GM20431 (cell line): ENCODE data around the gene EPN2.
"Not testable (repeated sequence)": the region's sequence is repeated elsewhere in the genome, so short reads cannot be mapped to it uniquely, and the experiment has no call there.

ENCODE experiments used
- in situ Hi-C: fragments of 300-500 bp; cut with MseI, MboI; formaldehyde crosslinking; loops from one replicate; pipeline ENCODE4 v1.15.0; 2020; ENCODE audit warnings: low sequenced_read_pairs; ENCODE audit not compliant: unreplicated experiment

Gene EPN2

GRCh38 chr17:19341211-19341631 is 104.1 kb downstream of the EPN2 start:
- in situ Hi-C loops: no loop called here

DNA sequence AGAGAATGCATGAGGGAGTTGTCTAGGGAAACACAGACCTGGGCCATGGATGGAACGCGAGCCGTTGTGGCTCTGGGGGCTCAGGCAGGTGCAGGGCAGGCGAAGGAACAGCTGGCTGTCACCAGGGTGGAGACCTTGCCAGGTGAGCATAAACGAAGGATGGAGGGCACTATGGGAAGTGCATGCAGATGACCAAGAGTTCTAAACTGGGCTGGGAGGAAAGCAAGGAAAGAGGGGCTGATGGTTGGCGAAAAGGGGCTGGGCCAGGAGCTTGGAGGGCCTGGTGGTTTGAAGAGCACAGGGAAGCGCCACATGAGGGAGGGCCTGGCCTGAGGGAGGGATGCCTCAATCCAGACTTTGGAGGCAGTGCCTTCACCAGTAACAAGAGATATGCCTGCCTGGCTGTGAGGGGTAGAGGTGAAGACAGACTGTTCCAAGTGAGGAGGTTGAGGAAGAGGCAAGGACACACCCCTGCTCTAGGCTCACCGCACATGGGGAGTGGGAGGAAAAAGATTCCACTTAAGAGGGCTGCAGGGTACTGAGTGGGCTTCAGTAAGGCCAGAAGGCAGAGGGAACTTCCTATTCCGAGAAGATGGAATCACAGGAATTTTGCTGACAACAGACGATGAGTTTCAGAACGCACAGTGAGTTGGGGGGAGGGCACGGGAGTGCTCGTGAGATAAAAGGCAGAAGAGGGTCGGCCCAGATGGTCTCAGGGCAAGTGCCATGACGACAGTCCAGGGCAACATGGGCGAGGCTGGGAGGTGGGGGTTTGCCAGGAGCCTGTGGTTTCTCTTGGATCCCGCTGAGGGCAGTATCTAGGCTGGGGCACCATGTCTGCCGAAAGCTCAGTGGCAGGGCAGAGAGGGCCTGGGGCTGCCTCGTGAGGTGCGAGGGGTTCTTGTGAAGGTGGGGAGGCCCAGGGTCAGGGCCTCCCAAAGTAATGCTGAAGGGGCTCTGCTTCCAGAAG is 104.8 kb downstream of the EPN2 start:
- in situ Hi-C loops: no loop called here

DNA sequence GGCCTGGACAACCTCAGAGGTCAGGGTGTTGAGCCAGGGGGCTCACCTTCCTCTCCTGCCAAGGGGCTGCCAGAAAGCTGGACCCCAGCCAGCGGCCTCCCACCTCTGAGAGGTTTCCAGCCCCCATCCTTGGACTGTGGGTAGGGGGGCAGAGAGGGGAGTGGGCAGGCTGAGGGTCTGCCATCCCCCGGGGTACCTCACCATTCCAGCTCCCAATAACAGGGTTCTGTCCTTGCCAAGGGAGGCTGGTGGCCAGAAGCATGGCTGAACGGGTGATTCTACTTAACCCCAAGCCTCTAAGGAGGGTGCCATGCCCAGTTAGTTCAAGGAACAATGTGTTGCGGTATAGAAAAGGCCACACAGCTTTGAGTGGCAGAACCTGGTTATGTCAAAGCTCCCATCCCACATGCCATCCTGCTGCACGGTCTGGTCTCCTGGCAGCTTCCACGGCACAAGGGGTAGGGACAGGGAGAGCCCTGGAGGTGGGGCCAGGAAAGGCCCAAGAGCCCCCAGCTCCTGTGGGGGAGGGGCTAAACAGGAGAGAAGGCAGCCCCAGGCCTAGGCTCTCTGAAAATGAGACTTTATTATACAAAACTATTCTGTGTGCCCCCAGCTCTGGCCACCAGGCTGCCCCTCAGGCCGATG is 105.6 kb downstream of the EPN2 start:
- in situ Hi-C loops: no loop called here

- in situ Hi-C loops: no loop called here
These were observed 106.1 kb downstream of the EPN2 start for GRCh38 chr17:19343256-19343630.

DNA sequence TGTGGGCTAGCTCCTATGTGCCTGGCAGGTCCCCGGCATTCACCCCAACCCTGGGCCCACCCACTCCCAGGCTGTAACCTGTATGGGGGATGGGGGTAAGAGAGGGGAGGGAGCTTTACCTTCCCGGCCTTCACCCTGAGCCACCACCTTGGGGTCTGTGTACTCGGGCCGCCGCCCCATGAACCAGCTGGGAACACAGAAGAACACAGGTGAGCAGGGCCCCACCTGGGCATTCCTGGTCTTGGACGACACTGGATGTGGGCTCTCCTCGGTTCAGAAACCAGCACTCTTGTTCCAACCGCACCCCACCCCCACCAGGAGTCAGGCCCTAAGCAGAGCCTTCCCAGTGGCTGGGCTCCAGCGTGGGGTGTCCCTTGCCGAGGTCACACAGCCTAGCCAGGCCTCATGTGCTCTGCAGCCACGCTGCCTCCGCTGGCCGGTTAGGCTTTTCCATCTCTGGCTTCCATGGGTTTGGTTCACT is 106.5 kb downstream of the EPN2 start:
- in situ Hi-C loops: no loop called here

- in situ Hi-C loops: no loop called here
These were observed 107.3 kb downstream of the EPN2 start for GRCh38 chr17:19344311-19345066.

- in situ Hi-C loops: no loop called here
These were observed 107.9 kb downstream of the EPN2 start for GRCh38 chr17:19345067-19345460.

DNA sequence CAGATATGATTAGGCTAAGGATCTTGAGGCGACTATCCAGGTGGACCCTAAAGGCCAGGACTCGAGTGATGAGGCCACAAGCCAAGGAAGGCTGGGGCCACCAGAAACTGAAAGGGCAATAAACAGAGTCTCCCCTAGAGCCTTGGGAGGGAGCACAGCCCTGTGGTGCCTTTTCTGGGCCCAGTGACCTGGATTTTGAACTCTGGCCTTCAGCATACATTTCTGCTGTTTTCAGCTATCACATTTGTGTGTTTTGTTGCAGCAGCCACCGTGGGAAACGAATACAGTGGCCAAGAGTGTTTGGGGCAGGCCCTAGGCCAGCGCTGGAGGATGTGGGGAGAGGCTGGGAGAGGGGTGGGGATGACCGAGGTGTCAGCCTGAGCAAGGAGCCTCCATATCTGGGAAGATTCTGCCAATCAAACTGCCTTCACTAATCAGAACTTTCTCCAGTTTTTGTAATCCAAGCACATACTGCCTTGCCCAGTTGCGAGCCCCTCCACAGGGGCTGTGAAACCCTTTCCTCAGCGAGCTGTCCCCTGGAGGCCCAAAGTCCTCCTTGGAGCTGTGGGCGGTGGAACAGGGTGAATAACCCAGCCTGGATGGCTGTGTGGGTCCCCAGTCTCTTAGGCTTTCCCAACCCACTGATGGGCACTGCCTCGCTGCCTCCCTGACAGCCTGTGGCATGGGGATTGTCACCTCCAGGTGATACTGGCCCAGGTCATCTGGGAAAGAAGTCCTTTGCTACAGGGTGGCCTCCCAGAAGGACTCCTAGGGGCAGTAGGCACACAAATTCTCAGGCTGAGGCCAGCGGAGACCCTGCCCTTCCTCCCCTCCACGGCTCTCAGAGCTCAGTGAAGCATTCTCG is 108.6 kb downstream of the EPN2 start:
- in situ Hi-C loops: no loop called here

- in situ Hi-C loops: no loop called here
These were observed 109.4 kb downstream of the EPN2 start for GRCh38 chr17:19346351-19347255.

DNA sequence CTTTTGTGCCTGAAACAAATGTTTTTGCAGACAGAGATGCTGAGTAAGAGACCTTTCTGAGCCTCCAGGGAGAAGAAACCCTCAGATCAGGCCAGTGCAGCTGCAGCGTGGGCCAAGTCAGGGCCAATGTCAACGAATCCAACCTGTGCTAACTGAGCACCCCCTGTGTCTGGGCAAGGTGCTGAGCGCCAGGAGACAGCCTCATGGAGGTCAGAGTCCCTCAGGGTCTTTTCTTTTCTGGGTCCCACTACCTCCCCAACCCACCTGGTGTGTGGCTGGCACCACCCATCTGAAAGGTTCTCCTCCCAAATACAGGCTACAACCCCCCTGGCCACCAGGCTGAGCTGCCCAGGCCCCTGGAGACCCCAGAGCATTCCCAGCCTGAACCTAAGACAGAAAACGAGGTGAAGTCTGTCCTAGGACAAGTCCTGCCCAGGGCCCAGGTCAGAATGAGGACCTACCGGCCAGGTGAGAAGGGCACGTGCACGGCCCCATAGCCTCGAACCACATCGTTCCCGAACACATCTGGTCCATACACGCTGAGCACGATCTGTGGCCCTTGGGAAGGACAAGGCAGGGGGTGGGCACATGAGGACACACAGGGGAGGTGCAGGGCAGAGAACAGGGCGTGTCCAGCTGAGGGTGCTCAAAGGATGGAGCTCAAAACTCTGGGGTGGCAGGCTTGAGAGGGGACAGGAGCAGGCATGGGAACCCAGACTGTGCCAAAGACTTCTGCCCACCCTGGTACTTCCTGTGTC is 110.3 kb downstream of the EPN2 start:
- in situ Hi-C loops: no loop called here

- in situ Hi-C loops: no loop called here
These were observed 111.0 kb downstream of the EPN2 start for GRCh38 chr17:19348081-19348650.

DNA sequence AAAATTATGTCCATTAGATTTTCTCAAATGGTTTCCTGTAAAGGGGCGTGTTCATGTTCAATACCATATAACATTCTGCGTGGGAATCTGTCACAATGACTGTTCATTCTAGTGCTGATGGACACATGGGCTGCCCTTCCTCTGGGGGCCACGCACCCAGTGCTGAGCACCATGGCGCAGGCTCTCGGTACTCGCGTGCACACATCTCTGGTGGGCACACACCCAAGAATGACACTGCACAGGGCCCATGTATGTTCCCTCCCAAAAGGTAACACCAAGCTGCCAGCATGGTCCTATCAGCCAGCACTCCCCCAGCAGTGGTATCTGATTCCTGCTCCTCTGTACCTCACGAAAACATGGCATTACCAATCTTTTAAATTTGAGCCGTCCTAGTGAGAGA is 111.6 kb downstream of the EPN2 start:
- in situ Hi-C loops: no loop called here

DNA sequence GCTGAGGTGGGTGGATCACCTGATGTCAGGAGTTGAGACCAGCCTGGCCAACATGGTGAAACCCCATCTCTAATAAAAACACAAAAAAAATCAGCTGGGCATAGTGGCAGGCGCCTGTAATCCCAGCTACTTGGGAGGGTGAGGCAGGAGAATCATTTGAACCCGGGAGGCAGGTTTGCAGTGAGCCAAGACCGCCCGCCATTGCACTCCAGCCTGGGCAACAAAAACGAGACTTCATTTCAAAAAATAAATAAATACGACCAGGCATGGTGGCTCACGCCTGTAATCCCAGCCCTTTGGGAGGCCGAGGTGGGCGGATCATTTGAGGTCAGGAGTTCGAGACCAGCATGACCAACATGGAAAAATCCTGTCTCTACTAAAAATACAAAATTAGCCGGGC is 116.2 kb downstream of the EPN2 start:
- in situ Hi-C loops: not testable (repeated sequence)

- in situ Hi-C loops: no loop called here
These were observed 117.6 kb downstream of the EPN2 start for GRCh38 chr17:19354748-19355147.

DNA sequence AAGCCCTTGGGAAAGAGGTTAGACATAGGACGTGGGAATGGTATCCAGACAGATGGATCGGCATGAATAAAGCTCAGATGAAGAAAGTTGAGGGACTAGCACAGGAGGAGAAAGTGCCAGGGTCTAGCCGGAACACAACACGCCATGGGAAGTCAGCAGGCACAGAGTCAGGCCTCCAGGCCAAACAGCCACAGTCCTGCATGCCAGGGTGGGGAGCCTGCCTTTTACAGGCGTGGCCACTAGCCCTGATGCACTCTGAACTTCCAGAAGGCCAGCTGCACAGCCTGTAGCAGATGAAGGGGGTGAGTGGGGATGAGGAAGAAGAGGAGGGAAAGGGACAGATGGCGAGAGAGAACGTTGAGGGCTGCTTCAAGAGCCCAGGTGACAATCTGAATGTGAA is 120.2 kb downstream of the EPN2 start:
- in situ Hi-C loops: no loop called here

DNA sequence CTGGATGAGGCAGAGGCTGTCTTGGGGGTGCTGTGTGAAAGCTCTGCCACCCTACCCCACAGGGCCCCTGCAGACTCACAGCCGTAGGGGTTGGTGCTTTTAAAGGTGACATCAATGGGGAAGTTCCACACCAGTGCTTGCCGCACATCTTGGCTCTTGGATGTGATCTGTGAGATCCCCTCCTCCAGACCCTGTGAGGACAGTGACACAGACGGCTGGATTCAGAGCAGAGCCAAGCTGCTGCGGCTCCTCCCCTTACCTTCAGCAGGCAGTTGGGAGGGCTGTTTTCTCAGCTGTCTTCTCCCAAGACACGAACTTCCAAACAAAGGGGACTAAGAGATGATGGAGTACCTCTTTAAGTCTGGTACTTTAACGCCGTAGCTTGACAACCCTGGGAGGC is 120.6 kb downstream of the EPN2 start:
- in situ Hi-C loops: no loop called here

- in situ Hi-C loops: no loop called here
These were observed 122.0 kb downstream of the EPN2 start for GRCh38 chr17:19359151-19359550.

GRCh38 chr17:19359856-19360255 is 122.7 kb downstream of the EPN2 start:
- in situ Hi-C loops: loop anchor here (10.0 kb wide), 1 partner anchor 95 kb away; no protein-coding TSS in a partner anchor
